Myocyte (in vitro differentiated cells): ENCODE measurements around the gene RANBP1. TPM values are rescaled to one million over a fixed set of nuclear protein-coding genes. Genes with fewer than 3 reads are reported as not detected.

ENCODE experiments used
- DNase-seq: peaks from one replicate; pipeline ENCODE4 v3.0.0-alpha.2; 2012; ENCODE audit warnings: low read depth
- microRNA counts: library from miRNA; unstranded; fragments of <30 nt; microRNA quantifications from one replicate; lab custom pipeline; 2016
- microRNA-seq: library from miRNA; unstranded; fragments of <30 nt; microRNA quantifications from one replicate; pipeline ENCODE4, GENCODE V29; 2016
- total RNA-seq: library from RNA; depleted of rRNA; stranded (reverse); fragments of >200 nt; gene quantifications from 2 replicates; pipeline ENCODE4 v1.2.3, GENCODE V29; 2014

Gene RANBP1
- total RNA-seq, 1 donor from 2014 or later, result 239 TPM

DNA sequence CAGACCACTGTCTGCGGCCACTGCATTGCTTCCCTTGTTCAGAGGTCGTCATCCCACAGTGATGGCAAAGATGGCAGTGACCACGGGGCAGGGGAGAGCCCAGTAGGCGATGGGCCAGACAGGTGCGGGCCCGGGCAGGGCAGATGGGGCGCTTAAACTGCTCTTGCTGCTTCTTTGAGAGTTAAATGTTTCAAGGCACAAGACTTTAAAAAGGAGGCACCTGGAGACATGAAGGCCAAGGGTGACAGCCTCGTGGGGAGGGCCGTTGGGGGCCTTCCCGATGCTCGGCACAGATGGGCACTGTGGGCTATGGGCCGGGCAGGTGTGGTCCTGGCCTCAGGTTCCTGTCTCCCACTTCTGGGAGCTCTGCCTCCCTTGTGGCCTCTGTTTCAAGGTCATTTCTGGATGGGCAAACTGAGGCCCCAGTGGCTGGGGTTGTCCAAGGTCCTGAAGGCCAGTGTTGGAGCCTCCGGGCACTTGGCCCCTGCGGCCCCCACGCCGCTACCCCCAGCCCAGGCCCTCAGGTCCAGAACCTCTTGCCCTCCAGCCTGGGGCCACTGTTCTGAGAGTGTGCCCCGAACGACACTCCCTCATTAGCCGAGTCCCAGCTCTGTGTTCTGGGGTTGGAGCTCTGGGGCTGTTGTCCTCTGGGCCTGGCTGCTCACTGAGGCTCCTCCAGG is 51.9 kb downstream of the RANBP1 start:
- no peak for DNase-seq

DNA sequence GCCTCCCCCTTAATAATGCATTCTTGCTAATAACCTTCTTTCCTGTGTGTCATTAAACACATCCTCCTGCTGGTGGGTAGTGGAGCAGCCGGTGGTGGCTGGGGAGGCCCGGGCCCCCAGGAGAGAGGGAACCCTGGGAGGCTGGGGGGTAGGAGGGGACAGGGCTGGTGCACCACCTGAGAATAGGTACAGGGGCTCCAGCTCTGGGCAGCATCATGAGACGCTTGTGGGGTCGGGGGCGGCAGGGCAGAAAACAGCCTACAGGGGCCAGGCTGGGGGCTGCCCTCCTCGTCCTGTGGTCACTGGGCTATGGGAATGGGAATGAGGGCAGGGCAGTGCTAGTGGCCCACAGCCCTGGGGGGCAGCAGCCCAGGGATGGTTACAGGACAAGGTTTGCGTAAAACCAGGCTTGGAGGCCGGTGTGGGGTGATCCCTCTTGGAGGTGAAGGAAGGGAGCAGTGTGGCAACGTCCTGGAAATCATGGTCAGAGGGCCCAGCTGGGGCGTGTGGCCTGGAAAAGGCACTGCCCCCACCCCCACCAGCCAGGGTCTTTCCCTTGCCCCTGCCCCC is 53.4 kb downstream of the RANBP1 start:
- DNase-seq, result no peak

DNA sequence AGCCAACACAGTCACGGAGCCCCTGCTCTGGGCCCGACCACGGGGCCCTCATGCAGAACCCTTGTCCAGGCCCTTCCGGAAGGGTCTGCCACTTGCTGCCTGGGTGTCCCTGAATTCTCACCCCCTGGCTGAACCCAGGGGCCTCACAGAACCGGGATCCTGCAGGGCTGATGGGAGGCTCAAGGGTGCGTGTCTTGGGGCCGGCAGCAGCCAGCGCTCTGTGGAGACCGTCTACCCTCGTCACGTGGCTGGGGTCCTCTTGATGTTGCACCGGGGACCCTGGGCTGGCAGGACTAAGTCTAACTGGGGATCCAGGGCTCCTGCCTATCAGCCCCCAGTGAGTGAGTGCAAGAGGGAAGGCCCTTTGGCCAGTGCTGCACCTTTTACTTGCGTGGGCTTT is 54.3 kb downstream of the RANBP1 start:
- DNase-seq, result no peak

DNA sequence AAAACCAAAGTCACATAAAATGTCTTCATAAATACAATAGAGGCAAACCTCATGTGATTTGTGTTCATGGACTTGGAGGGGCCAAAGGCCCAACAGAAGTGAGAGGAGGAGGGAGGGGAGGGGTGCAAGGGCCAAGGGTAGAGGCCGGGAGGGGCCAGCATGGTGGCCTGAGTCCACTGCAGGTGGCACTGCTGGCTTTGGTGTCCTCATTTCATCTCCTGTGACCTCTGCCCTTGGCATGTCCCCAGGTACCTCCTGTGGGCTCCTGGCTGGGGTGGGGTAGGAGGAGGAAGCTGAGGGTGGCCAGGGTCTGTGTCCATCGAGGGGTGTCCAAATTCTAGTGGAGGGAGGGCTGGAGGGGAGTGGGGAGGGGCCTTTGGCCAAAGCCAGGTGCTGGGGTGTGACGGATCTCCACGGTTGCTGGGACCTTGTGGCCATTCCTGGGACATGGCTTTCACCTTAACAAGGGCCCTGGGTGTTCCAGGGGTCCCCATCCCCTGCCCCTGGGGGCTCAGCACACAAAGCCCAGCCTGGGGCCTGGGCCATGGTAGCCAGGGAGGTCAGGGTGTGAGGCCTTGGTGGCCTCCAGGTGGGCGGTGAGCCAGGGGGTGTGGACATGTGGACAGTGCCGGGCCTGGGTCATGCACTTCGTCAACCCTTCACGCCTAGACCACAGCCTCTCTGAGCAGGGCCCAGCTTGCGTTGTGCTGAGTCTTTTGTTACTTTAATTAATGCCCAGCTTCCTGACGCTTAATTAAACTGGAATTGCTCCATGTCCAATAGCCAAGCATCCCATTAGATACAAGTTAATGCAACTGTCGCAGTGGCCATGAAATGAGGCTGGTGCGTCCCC is 55.6 kb downstream of the RANBP1 start:
- no peak for DNase-seq

DNA sequence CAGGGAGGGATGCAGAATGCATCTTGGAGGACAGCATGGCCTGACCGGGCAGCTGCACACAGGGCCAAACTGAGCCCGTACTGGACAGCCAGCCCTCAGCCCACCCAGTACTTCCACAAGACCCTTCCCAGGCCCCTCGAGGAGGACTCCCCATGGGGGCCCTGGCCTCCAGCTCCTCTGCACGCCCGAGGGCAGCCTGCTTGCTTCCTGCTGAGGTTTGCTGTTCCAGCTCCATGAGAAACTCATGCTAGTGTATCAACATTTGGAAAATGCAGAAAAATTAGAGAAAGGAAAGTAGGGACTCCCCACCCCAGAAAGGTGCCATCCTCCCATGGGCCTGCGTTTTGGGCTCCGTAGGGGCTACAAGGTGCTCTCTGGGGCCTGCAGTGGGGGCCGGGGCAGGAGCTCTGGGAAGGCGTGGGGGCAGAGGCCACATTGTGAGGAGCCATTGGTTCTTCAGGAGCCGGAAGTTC is 56.3 kb downstream of the RANBP1 start:
- no peak for DNase-seq

DNA sequence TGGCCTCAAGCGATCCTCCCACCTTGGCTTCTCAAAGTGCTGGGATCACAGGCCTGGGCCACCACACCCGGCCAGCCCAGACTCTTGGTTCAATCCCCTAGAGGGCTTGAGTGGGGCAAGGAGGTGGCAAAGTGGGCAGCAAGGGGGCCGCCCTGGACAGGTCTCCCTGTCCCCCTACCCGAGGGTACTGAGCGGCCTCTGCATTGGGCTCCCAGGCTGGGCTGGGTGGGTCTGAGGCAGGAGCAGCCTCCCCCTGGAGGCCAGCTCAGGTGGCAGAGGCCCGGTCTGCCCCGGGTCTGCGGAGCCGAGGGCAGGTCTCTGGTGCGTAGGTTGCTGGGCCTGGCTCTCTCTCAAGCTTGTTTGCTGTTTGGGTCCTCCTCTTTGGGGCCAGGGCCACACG is 57.3 kb downstream of the RANBP1 start:
- no peak for DNase-seq

DNA sequence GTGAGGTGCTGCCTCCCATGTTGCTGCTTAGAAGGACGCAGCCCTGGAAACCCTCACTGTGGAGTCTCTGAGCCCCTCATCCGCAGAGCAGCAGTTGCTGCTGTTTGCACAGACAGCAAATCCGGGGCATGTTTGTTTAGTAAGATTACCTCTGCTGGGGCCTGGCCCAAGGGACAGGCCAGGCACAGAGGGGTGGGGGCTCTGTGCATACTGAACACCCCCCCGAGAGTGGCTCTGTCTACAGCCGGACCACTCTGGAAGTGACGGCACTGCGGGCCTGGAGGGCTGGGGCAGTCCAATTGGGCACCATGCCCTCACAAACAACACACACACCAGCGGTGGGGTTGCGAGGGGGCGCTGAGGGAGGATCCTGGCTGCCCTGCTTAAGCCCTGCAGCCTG is 57.9 kb downstream of the RANBP1 start:
- no peak for DNase-seq

DNA sequence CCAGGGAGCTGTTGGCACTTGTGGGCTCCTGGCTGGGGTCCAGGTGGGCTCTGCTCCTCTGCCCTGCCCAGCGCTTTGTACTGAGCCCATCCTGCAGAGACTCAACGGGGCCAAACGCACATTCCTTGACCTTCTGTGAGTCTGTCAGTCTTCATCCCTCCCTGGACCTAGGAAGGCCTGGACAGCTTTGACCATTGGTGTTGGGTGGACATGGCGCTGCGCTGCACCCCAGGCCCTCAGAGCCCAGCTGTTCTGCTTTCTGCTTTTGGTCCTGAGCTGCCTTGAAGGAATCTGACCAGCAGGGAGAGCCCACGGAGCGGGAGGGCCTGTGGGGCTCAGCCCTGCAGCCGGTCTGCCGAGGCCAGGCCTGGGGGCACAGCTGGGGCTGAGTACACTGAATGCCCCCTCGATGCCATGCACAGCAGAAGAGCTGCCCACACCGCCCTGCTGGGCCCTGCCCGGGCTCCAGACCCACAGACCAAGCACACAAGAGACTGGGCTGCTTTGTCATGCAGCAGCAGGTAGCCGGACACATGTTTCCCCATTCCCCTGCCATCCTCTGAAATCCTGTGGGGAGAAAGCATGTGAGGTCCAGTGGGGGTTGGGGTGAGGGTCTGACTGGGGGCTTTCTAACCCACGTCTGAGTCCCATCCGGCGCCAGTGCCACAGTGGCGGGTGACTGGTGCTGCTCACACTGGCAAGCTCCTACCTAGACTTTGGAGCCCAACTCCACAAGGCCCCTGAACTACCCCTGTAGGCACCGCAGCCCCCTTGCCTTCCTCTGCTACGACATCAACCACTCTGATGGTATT is 59.1 kb downstream of the RANBP1 start:
- DNase-seq, result peak; percentile 41

DNA sequence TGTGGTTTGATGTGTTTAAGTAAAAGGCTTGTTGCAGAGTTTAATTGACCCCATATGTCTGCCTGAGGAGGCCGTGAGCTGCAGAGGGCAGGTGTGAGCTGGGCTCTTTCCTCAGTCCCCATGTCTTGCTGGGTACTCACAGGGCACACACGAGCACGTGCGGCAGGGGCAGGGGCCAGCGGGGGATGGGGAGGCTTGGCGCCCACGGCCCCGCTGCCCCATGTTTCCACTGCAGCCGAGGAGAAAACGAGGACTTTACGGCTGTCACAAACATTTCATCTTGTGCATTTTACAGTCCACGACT is 59.6 kb downstream of the RANBP1 start:
- no peak for DNase-seq

DNA sequence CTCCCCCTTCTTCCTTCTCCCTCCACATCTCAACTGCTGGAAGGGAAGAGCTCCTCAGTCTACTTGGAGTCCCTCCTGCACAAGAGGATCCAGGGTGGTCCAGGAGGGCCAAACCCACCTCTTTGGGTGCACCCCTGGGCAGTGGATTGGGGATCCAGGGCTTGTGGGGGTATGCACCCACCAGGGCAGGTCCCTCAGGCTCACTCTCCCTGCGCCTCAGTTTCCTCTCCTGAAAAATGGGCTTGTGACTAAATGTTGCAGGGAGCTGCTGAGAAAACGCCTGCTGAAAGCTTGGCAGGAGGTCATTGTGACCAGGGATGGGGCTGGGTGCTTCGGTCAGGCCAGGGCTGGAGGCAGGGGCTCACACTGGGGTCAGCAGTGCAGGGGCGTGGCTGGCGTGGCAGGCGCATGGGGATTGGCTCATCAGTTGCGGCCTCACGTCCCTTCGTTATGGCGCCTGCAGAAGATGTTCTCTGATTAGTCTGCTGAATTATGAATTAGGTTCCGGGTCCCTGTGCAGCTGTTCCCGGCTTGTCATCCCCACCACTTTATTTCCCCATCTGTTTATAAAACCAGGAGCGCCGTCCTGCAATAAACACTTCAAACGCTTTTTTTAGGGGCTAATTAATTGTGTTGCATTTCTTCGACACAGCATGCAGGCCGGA is 60.6 kb downstream of the RANBP1 start:
- DNase-seq, result peak; percentile 14

MicroRNAs encoded within 50 kb of the gene (microRNA counts, 767-probe panel; counts per million panel counts)
- not detected for microRNA hsa-miR-1306-3p (lab: Ali Mortazavi, UCI)

Small RNA genes within 50 kb of the gene (microRNA-seq; reads per million reads assigned to microRNA genes)
- not detected for gene MIR6816

Other genes starting within 250 kb of the RANBP1 start
- gene COMT, start 174.3 kb upstream of the RANBP1 start, total RNA-seq, result 459 and 555 TPM in 2 replicates
- gene TXNRD2, start 174.3 kb upstream of the RANBP1 start, total RNA-seq, result 28.7 and 34.3 TPM in 2 replicates
- 26.2 and 37.7 TPM in 2 replicates for gene ARVCF, start 99.3 kb upstream of the RANBP1 start, total RNA-seq
- 39.0 and 43.4 TPM in 2 replicates for gene TANGO2, start 95.0 kb upstream of the RANBP1 start, total RNA-seq
- 21.1 and 22.4 TPM in 2 replicates for gene DGCR8, start 35.9 kb upstream of the RANBP1 start, total RNA-seq
- 62.7 and 79.7 TPM in 2 replicates for gene TRMT2A, start 1.1 kb downstream of the RANBP1 start, total RNA-seq
- 13.7 and 15.6 TPM in 2 replicates for gene ZDHHC8, start 15.7 kb downstream of the RANBP1 start, total RNA-seq
- gene CCDC188, start 35.0 kb downstream of the RANBP1 start, total RNA-seq, result 0.40 and 2.2 TPM in 2 replicates
- 10.5 and 12.7 TPM in 2 replicates for gene RTN4R, start 152.2 kb downstream of the RANBP1 start, total RNA-seq
- gene DGCR6L, start 204.0 kb downstream of the RANBP1 start, total RNA-seq, result 55.7 and 72.8 TPM in 2 replicates